Retinal pigment epithelial cell (primary cell): ENCODE measurements around the gene SLC35A5.

ENCODE experiments used
- DNase-seq: peaks from one replicate; pipeline ENCODE4 v3.0.0-alpha.2; 2010; ENCODE audit warnings: low read depth
- H3K4me3 ChIP-seq: 2 replicates; pipeline ENCODE4 v1.5.1; 2011; ENCODE audit warnings: mild to moderate bottlenecking, low read length, control low read depth, moderate library complexity
- TF ChIP-seq, protein P1 (sequence below): conservative IDR thresholded peaks from 2 replicates; pipeline ENCODE4 v1.5.1; 2011; ENCODE audit warnings: low read depth, low read length, control low read depth, inconsistent platforms

SLC35A5 gene

DNA sequence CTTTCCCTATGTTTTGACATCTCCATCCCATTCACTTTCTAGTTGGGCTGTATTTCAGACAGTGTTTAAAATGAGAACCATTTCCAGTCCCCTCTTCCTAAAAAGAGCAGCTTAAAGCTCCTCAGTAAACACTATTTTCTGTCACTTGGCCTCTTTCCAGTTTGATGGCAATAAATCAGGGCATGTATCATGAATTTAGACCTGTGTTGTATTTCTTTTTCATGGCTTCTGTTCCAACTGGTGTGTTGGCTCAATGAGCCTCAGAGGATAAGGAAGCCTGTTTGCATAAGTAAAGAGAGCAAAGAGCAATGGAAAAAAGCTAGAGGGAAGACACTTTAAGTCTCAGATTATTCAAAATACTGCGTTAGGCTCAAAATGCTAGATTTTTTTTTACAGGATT is 71.9 kb downstream of the SLC35A5 start:
- DNase-seq: no peak
- TF ChIP-seq, protein P1, sequence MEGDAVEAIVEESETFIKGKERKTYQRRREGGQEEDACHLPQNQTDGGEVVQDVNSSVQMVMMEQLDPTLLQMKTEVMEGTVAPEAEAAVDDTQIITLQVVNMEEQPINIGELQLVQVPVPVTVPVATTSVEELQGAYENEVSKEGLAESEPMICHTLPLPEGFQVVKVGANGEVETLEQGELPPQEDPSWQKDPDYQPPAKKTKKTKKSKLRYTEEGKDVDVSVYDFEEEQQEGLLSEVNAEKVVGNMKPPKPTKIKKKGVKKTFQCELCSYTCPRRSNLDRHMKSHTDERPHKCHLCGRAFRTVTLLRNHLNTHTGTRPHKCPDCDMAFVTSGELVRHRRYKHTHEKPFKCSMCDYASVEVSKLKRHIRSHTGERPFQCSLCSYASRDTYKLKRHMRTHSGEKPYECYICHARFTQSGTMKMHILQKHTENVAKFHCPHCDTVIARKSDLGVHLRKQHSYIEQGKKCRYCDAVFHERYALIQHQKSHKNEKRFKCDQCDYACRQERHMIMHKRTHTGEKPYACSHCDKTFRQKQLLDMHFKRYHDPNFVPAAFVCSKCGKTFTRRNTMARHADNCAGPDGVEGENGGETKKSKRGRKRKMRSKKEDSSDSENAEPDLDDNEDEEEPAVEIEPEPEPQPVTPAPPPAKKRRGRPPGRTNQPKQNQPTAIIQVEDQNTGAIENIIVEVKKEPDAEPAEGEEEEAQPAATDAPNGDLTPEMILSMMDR: no peak
- no peak overlapping the region for H3K4me3 ChIP-seq

DNA sequence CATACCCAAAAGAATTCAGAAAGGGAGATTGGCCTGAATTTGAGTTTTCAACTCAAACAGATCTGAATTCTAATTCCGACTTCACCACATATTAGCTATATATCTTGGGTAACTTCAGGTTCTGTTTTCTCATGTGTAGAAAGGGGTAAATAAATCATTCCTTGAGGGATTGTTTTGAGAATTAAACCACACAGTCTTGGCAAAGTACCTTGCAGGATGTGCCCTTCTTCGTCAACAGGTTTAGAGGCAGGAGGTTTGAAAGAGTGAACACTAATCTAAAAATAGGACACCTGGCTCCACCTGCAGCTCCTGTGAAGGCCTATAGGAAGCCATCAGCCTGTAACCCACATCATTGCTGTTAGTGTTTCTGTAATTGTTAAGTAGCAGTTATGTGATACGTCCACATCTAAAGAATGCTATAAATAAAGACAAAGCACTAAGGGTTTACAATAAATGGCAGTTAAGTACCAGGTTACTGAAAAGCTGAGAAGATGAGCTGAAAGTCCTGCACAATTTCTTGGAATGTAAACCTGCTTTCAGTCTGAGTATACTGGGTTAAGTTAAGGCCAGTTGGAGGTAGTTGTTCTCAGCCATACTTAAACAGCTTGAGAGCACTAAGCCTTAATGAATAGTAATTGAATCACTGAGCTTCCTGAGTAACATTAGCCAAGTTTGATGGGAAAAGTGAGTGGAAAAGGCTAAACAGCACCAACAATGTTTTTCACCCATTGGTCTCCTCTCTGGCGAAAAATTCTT is 73.1 kb downstream of the SLC35A5 start:
- TF ChIP-seq, protein P1: no peak
- peak overlapping the region; percentile 7 for H3K4me3 ChIP-seq
- DNase-seq: no peak
